Fibroblast of peridontal ligament (primary cell): Measurements from ENCODE around the gene TTLL12.

Experiments
- DNase-seq: peaks from one replicate; pipeline ENCODE4 v3.0.0-alpha.2; 2010; ENCODE audit errors: extremely low read depth

Gene TTLL12

DNA sequence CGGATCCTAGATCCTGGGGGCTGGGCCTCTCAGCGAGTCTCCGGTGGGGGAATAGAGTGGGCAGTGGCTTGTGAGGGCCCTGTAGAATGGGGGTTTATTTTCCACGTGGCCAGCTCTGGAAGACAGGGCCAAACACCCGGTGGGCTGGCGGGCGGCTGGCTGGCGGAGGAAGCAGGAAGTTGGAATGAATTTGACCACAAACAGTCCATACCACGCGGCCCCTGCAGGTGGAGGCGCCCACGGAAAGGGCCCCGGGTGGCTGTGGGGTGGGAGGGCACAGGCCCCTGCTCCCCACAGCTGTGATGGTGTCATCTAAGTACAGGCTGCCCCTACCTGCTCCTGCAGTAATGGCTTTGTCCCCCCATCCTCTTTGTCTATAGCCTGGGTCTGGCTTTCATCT is 58.8 kb downstream of the TTLL12 start:
- DNase-seq, result no peak

DNA sequence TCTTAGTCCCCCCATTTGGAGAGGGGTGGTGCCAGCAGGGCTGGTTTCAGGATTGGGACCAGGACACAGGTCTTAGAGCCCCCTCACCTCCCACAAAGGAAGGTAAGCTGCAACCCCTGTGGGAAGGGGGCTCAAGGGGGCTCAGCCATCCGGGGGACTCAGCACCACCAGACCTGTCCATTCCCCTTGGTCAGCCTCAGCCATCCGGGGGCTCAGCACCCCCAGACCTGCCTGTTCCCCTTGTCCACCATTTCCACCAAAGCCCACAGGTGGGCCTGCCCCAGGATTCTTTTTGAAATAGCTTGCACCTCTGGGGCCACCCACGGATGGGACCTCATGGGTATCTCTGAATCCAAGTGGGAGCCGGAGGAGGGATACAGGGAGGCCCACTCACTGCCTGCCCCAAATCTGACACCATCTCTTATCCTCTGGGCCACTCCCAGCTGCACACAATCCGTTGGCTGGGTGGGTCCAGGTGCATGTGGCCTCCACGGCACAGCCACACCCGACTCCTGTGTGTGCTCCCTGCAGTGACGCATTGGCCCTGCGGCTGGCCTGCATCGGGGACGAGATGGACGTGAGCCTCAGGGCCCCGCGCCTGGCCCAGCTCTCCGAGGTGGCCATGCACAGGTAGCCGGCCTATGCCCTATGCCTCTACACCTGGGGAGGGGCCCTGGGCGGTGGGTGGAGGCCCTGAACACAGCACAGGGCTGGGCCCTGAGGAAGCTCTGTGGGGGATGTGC is 59.6 kb downstream of the TTLL12 start:
- no peak for DNase-seq

DNA sequence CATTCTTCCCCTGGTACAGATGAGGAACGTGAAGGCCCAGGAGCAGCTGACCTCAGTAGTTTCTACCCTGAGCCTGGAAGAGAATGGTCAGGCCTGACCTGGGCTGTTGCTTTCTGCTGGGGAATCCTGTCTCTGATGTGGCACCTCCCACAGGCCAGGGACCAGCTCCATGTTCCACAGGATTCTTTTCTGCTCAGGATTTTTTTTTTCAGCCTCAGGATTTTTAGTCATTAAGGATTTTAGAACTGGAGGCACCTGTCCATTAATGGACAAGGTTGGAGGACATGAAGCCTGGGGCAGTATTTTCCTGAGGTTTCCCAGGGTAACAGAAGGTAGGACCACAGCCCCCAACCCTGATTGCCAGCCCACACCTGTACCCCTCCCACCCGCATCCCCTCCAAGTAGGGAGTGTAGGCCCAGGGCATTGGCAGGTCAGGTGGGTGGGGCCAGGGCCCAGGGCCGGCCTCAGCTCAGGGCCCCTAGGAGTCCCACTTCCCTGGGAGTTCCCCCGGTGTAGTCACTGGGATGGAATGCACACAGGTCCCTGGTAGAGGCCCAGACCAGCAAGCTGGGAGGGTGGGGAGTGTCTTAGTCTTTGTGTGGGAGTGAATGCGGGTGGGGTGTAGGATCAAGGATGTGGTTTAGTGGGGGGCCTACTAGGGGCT is 60.3 kb downstream of the TTLL12 start:
- DNase-seq, result peak; percentile 30

DNA sequence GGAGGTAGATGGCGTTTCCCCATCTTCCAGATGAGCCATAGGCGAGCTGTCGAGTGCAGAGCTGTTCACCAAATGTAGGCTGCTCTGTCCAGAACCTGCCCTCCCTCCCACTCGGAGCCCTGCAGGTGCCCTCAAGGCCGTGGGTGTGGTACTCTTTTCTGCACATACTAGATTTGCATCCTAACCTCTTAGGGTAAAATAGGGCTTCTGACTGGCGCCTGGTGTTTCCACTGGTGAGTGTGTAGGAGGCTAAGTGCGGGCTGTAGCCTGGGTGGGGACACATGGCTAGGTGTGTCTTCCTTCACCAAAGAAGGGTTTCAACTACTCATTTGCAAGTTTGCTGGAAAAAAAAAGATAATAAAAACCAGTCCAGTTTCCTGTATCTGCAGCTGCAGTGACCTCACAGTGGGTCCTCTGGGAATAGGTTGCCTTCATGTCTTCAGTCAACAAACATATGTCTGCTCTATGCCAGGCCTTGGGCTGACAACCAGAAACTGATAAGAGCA is 67.9 kb downstream of the TTLL12 start:
- peak; percentile 15 for DNase-seq

DNA sequence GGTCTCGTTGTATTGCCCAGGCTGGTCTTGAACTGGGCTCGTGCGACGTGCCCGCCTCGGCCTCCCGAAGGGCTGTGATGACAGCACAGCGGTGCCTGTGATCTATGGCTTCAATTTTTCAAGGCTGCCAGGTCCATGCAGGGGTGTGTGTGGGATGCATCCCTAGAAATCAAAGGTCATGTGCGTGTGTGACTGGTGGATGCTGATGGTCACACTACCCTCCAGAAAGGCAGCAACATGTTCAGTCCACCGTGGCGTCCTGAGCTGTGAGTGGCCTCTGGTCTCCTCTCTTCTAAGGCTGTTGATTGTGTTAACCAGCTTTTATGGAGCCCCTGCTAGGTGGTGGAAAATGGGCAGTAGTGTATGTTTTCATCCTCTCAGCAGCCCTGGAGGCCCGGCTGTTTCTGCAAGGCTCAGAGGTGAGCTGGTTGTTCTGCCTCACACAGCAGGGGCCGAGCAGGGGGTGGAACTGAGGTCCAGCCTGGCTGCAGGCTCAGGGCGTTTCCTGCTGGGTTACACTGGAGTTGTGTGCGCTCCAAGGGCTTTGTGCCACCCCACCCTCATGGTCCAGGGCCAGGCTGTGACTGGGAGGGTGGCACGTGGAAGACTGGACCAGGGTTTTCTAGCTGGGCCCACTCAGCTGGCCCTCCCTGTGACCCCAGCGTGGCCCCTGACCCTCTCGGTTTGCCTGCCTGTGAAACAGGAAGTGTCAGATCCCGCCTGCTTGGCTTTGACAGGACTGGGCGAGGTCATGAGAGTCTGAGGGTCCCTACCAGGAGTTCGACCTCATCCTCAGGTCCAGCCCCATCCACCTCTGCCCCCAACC is 68.7 kb downstream of the TTLL12 start:
- no peak for DNase-seq

DNA sequence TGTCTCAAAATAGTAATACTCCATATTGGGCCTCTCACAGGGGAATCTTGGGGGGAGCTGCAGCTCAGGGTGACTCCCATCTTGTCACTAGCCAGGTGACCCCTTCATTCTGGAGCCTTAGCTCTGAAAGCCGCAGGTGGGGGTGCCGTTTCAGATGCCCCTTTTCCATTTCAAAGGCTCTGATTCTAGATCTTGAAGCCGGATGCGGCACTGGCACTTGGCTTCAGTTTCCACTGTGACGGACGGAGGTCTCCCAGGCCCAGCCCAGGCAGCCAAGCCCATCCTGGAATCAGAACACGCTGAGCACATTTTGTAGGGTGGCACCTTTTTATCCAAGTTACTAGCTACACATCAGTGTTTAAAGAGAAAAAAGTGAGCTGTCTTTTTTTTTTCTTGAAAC is 70.0 kb downstream of the TTLL12 start:
- no peak for DNase-seq
